HG03571 (cell line): ENCODE measurements around the gene TMEM238.
"Not testable (repeated sequence)": the region's sequence is repeated elsewhere in the genome, so short reads cannot be mapped to it uniquely, and the experiment has no call there.

Experiments used
- ATAC-seq: cut with Tn5 transposase; IDR thresholded peaks from one replicate; pipeline ENCODE4 v1.9.1; 2021; ENCODE audit not compliant: unreplicated experiment

TMEM238 gene

GRCh38 chr19:55384131-55384919, at the start of gene TMEM238:
Gene TMEM238, minus strand, starts transcription at chr19:55384292. Its CDS starts 33 bp downstream, at chr19:55384259.
- ATAC-seq, result no peak

GRCh38 chr19:55433292-55433691, 49.2 kb upstream of the TMEM238 start:
- ATAC-seq, result no peak

GRCh38 chr19:55432241-55432959, 48.3 kb upstream of the TMEM238 start:
- ATAC-seq, result no peak

- no peak for ATAC-seq
Observed at GRCh38 chr19:55431183-55431582, 47.1 kb upstream of the TMEM238 start.

- no peak for ATAC-seq
Observed at GRCh38 chr19:55426042-55426441, 42.0 kb upstream of the TMEM238 start.

GRCh38 chr19:55424518-55424917, 40.4 kb upstream of the TMEM238 start:
- no peak for ATAC-seq

GRCh38 chr19:55423225-55424005, 39.3 kb upstream of the TMEM238 start:
- no peak for ATAC-seq

GRCh38 chr19:55421281-55421680, 37.2 kb upstream of the TMEM238 start:
- not testable (repeated sequence) for ATAC-seq

- ATAC-seq, result no peak
Observed at GRCh38 chr19:55419624-55420236, 35.6 kb upstream of the TMEM238 start.

GRCh38 chr19:55419103-55419502, 35.0 kb upstream of the TMEM238 start:
- ATAC-seq, result no peak

- ATAC-seq, result no peak
Observed at GRCh38 chr19:55418185-55418584, 34.1 kb upstream of the TMEM238 start.

GRCh38 chr19:55410168-55410567, 26.1 kb upstream of the TMEM238 start:
- ATAC-seq, result no peak

GRCh38 chr19:55409179-55409578, 25.1 kb upstream of the TMEM238 start:
- ATAC-seq, result not testable (repeated sequence)

GRCh38 chr19:55408533-55408872, 24.4 kb upstream of the TMEM238 start:
- ATAC-seq, result no peak

GRCh38 chr19:55407800-55408532, 23.9 kb upstream of the TMEM238 start:
- peak; percentile 83 for ATAC-seq

- peak; percentile 9 for ATAC-seq
Observed at GRCh38 chr19:55407550-55407799, 23.4 kb upstream of the TMEM238 start, which contains the start of gene UBE2S. Gene UBE2S, minus strand, starts transcription at chr19:55407788. Its CDS starts 199 bp downstream, at chr19:55407589.

GRCh38 chr19:55406826-55407549, 22.9 kb upstream of the TMEM238 start:
- peak; percentile 6 for ATAC-seq

- ATAC-seq, result no peak
Observed at GRCh38 chr19:55406091-55406825, 22.2 kb upstream of the TMEM238 start.

GRCh38 chr19:55405638-55406037, 21.5 kb upstream of the TMEM238 start:
- ATAC-seq, result no peak
